HEK293 (cell line): Measurements from ENCODE around the gene CYLC1.
A peak's percentile ranks its signal among the peaks of the same experiment; 100 is the strongest.

Source experiments
- CTCF ChIA-PET: fragments of 350-600 bp; formaldehyde crosslinking; extraction: SDS; loops from one replicate; lab custom pipeline; 2021; ENCODE audit warnings: antibody characterized with exemption; lab: Yijun Ruan, JAX
- POLR2A ChIA-PET: fragments of 300-600 bp; formaldehyde crosslinking; extraction: SDS; loops from one replicate; lab custom pipeline; 2020; ENCODE audit warnings: antibody characterized with exemption, inconsistent platforms; lab: Yijun Ruan, JAX
- H3K27ac ChIP-seq: fragments of 200-500 bp; sonication (Bioruptor generic); 2 replicates; pipeline ENCODE4 v1.5.1; 2014; ENCODE audit warnings: low read depth, low read length, control low read depth, inconsistent platforms; ENCODE audit errors: extremely low read depth
- H3K36me3 ChIP-seq, 2 experiments: fragments of 200-500 bp in 1 of 2; sonication (Bioruptor generic) in 1 of 2; 1 replicate in 1 of 2; 2 replicates in 1 of 2; pipeline ENCODE4 v1.5.1; 2014 to 2017; ENCODE audit warnings: inconsistent platforms in 2 of 2, low read length in 2 of 2; ENCODE audit not compliant: control insufficient read depth in 2 of 2, insufficient read depth in 1 of 2
- H3K4me1 ChIP-seq: fragments of 200-500 bp; sonication (Bioruptor generic); 2 replicates; pipeline ENCODE4 v1.5.1; 2014; ENCODE audit warnings: mild to moderate bottlenecking, low read length, inconsistent platforms; ENCODE audit not compliant: control insufficient read depth, insufficient read depth
- H3K4me3 ChIP-seq: 2 replicates; pipeline ENCODE4 v1.5.1; 2011; ENCODE audit warnings: low read depth, mild to moderate bottlenecking, control low read depth, low read length, moderate library complexity
- H3K9me3 ChIP-seq: fragments of 200-500 bp; sonication (Bioruptor generic); 2 replicates; pipeline ENCODE4 v1.5.1; 2014; ENCODE audit warnings: low read depth, low read length, inconsistent platforms; ENCODE audit not compliant: control insufficient read depth, insufficient read depth
- CTCF ChIP-seq: fragments of 450-650 bp; formaldehyde crosslinking; IDR thresholded peaks from 2 replicates; pipeline ENCODE4 v1.5.1; 2016; ENCODE audit warnings: missing biosample characterization, missing genetic modification characterization
- IKZF3 ChIP-seq: fragments of 450-650 bp; IDR thresholded peaks from 2 replicates; pipeline ENCODE4 v1.5.0; 2018; ENCODE audit warnings: missing biosample characterization, mild to moderate bottlenecking, missing genetic modification characterization, moderate library complexity
- INSM2 ChIP-seq: fragments of 450-650 bp; formaldehyde crosslinking; IDR thresholded peaks from 2 replicates; pipeline ENCODE4 v1.5.1; 2016; ENCODE audit warnings: missing biosample characterization, missing genetic modification characterization
- ZNF140 ChIP-seq: fragments of 450-650 bp; formaldehyde crosslinking; IDR thresholded peaks from 2 replicates; pipeline ENCODE4 v1.5.1; 2016; ENCODE audit warnings: missing biosample characterization, missing genetic modification characterization
- ZNF148 ChIP-seq: fragments of 450-650 bp; formaldehyde crosslinking; IDR thresholded peaks from 2 replicates; pipeline ENCODE4 v1.5.0; 2017; ENCODE audit warnings: missing biosample characterization, missing genetic modification characterization, borderline replicate concordance
- ZNF354C ChIP-seq: fragments of 450-650 bp; formaldehyde crosslinking; IDR thresholded peaks from 2 replicates; pipeline ENCODE4 v1.5.1; 2016; ENCODE audit warnings: missing biosample characterization, missing genetic modification characterization, low read depth, borderline replicate concordance
- ZNF366 ChIP-seq: fragments of 450-650 bp; formaldehyde crosslinking; conservative IDR thresholded peaks from 2 replicates; pipeline ENCODE4 v1.5.1; 2016; ENCODE audit warnings: missing biosample characterization, missing genetic modification characterization
- ZNF37A ChIP-seq: fragments of 450-650 bp; IDR thresholded peaks from 2 replicates; pipeline ENCODE4 v1.5.1; 2018; ENCODE audit warnings: missing biosample characterization, missing genetic modification characterization
- ZNF449 ChIP-seq: fragments of 450-650 bp; formaldehyde crosslinking; IDR thresholded peaks from 2 replicates; pipeline ENCODE4 v1.5.1; 2017; ENCODE audit warnings: missing biosample characterization, mild to moderate bottlenecking, missing genetic modification characterization, moderate library complexity
- ZNF473 ChIP-seq: fragments of 450-650 bp; formaldehyde crosslinking; IDR thresholded peaks from 2 replicates; pipeline ENCODE4 v1.5.1; 2017; ENCODE audit warnings: missing biosample characterization, missing genetic modification characterization
- ZNF621 ChIP-seq: fragments of 450-650 bp; formaldehyde crosslinking; IDR thresholded peaks from 2 replicates; pipeline ENCODE4 v1.5.1; 2017; ENCODE audit warnings: missing biosample characterization, missing genetic modification characterization
- ZNF654 ChIP-seq: fragments of 450-650 bp; formaldehyde crosslinking; IDR thresholded peaks from 2 replicates; pipeline ENCODE4 v1.5.1; 2016; ENCODE audit warnings: low read depth, missing biosample characterization, missing genetic modification characterization
- ZSCAN5A ChIP-seq: fragments of 450-650 bp; formaldehyde crosslinking; IDR thresholded peaks from 2 replicates; pipeline ENCODE4 v1.5.1; 2016; ENCODE audit warnings: missing biosample characterization, missing genetic modification characterization

CYLC1 gene

GRCh38 chrX:83934220-83934619 is 73.3 kb downstream of the CYLC1 start:
- Histone ChIP-seq H3K36me3 (no peaks in the 10 kb centered on the region), H3K27ac (no peak overlapping the region), H3K4me1 (no peaks in the 10 kb centered on the region), H3K4me3 (no peak overlapping the region), H3K9me3 (no peaks in the 10 kb centered on the region; the same call in 1 of the 2 replicates)
- TF ChIP-seq ZNF148 (tag by site-specific recombination) (no peak), INSM2 (tag by site-specific recombination) (no peak), ZNF366 (tag by site-specific recombination) (no peak), ZSCAN5A (tag by site-specific recombination) (no peak), ZNF449 (tag by site-specific recombination) (no peak), ZNF140 (tag by site-specific recombination) (no peak), ZNF654 (peak; percentile 37), ZNF37A (tag by site-specific recombination) (no peak), ZNF473 (no peak), IKZF3 (tag by site-specific recombination) (no peak), ZNF354C (tag by site-specific recombination) (no peak), ZNF621 (no peak), CTCF (peak; percentile 52; the same call in 1 of the 2 replicates)
- ChIA-PET POLR2A (no interaction called here), CTCF (interaction anchor here (0.8 to 1.2 kb wide), 2 partner anchors 299 to 465 kb away, joined by 3 read pairs; no protein-coding TSS in a partner anchor)
